K562 (cell line): ENCODE results near the gene NUAK1. TPM values are rescaled to one million over a fixed set of nuclear protein-coding genes. Genes with fewer than 3 reads are reported as not detected.

Experiments used
- ATAC-seq: fragments of 200-7000 bp; cut with Tn5 transposase; 3 replicates; pipeline ENCODE4 v1.9.1; 2020; ENCODE audit warnings: moderate library complexity
- BruUV-seq: library from RNA; stranded (reverse); fragments of 400-500 nt; replicated peaks from 2 replicates; lab custom pipeline; 2021; lab: Mats Ljungman, UMichigan
- CTCF ChIA-PET: fragments of 300-600 bp; formaldehyde crosslinking; extraction: SDS; loops from one replicate; lab custom pipeline; 2021; ENCODE audit warnings: low intra/inter-chr PET ratio; lab: Yijun Ruan, JAX
- POLR2A ChIA-PET: fragments of 300-600, 350-650 bp; sonication (Branson Sonifier 250); formaldehyde crosslinking; extraction: SDS; loops from one replicate; lab custom pipeline; 2021; ENCODE audit warnings: antibody characterized with exemption, inconsistent platforms; lab: Yijun Ruan, JAX
- DNase-seq, 4 experiments: peaks; one replicate each; pipeline versions ENCODE4 v3.0.0 to v3.0.0-alpha.2; 2011 to 2018; ENCODE audit warnings: low spot score in 3 of 4, mixed read lengths in 3 of 4; ENCODE audit errors: extremely low read depth in 1 of 4
- FAIRE-seq: peaks from 2 replicates; lab custom pipeline; 2011; peaks lifted over from hg19 to GRCh38; lab: Jason Lieb, UNC
- H2AFZ ChIP-seq: 2 replicates; pipeline ENCODE4 v1.6.0; 2011; ENCODE audit warnings: low read depth, low read length, control low read depth, inconsistent platforms
- H3K27ac ChIP-seq: fragments of 200-600 bp; 3 replicates; pipeline ENCODE4 v1.8.0; 2011; ENCODE audit warnings: low read depth, mild to moderate bottlenecking, control low read depth, inconsistent platforms, low read length, moderate library complexity, mixed read lengths; ENCODE audit errors: extremely low read depth
- H3K27me3 ChIP-seq, 2 experiments: fragments of 300-600 bp in 1 of 2; 2 replicates in 1 of 2; 3 replicates in 1 of 2; pipeline versions ENCODE4 v1.6.0 to v1.8.0; 2011; ENCODE audit warnings: inconsistent platforms in 2 of 2, low read length in 2 of 2, mild to moderate bottlenecking in 1 of 2, mixed read lengths in 1 of 2, moderate library complexity in 1 of 2; ENCODE audit not compliant: control insufficient read depth in 2 of 2, insufficient read depth in 2 of 2
- H3K36me3 ChIP-seq: fragments of 300-600 bp; 3 replicates; pipeline ENCODE4 v1.8.0; 2011; ENCODE audit warnings: mild to moderate bottlenecking, low read length, inconsistent platforms; ENCODE audit not compliant: control insufficient read depth, insufficient read depth
- H3K4me1 ChIP-seq, 2 experiments: fragments of 200-600 bp in 1 of 2; replicated peaks in 1 of 2; 2 replicates in 1 of 2; 3 replicates in 1 of 2; pipeline versions ENCODE4 v1.5.1 to v1.8.0; 2011; ENCODE audit warnings: inconsistent platforms in 2 of 2, low read length in 2 of 2, mild to moderate bottlenecking in 1 of 2, mixed read lengths in 1 of 2, moderate library complexity in 1 of 2; ENCODE audit not compliant: control insufficient read depth in 2 of 2, insufficient read depth in 2 of 2
- H3K4me2 ChIP-seq: 2 replicates; pipeline ENCODE4 v1.6.1; 2011; ENCODE audit warnings: low read length, control low read depth, inconsistent platforms, mixed read lengths; ENCODE audit not compliant: insufficient read depth
- H3K4me3 ChIP-seq: fragments of 200-600 bp; sonication (generic), shearing (Covaris generic); 2 replicates; pipeline ENCODE4 v1.5.1; 2016; ENCODE audit warnings: control low read depth, inconsistent platforms
- H3K79me2 ChIP-seq: fragments of 200-600 bp; 3 replicates; pipeline ENCODE4 v1.8.0; 2011; ENCODE audit warnings: low read length, inconsistent platforms; ENCODE audit not compliant: control insufficient read depth, insufficient read depth
- H3K9ac ChIP-seq, 2 experiments: 2 replicates each; pipeline versions ENCODE4 v1.6.0 to v1.6.1; 2011; ENCODE audit warnings: low read depth in 2 of 2, low read length in 2 of 2, control low read depth in 1 of 2, inconsistent platforms in 1 of 2, mild to moderate bottlenecking in 1 of 2, mixed read lengths in 1 of 2; ENCODE audit not compliant: insufficient read depth in 1 of 2
- H3K9me1 ChIP-seq: one replicate; pipeline ENCODE4 v1.6.0; 2011; ENCODE audit warnings: inconsistent platforms, mild to moderate bottlenecking, low read length, moderate library complexity; ENCODE audit not compliant: control insufficient read depth, insufficient read depth
- H3K9me3 ChIP-seq: replicated peaks from 2 replicates; pipeline ENCODE4 v1.5.1; 2011; ENCODE audit warnings: low read depth, low read length, inconsistent platforms; ENCODE audit not compliant: control insufficient read depth, insufficient read depth
- H4K20me1 ChIP-seq: replicated peaks from 2 replicates; pipeline ENCODE4 v1.6.1; 2011; ENCODE audit warnings: low read length, inconsistent platforms, mixed read lengths; ENCODE audit not compliant: control insufficient read depth, insufficient read depth
- HMG20A ChIP-seq: fragments of 450-650 bp; formaldehyde crosslinking; conservative IDR thresholded peaks from 2 replicates; pipeline ENCODE4 v1.4.0; 2020; ENCODE audit warnings: mild to moderate bottlenecking, mixed read lengths
- NCOA2 ChIP-seq, 2 experiments: fragments of 450-650 bp; IDR thresholded peaks; 2 replicates each; pipeline ENCODE4 v1.6.1; 2018; ENCODE audit warnings: mild to moderate bottlenecking in 2 of 2, moderate library complexity in 1 of 2; ENCODE audit not compliant: partially characterized antibody in 2 of 2
- PHTF2 ChIP-seq: fragments of 250-450 bp; sonication (Bioruptor Pico); IDR thresholded peaks from 2 replicates; pipeline ENCODE4 v1.5.0; 2021; ENCODE audit warnings: mild to moderate bottlenecking
- PURB ChIP-seq: sonication (generic); formaldehyde crosslinking; IDR thresholded peaks from 2 replicates; pipeline ENCODE4 v1.9.0; 2021; ENCODE audit warnings: low read depth, mild to moderate bottlenecking, missing genetic modification reagents
- RAD21 ChIP-seq, 2 experiments: fragments of 250-450 bp in 1 of 2; fragments of 450-650 bp in 1 of 2; sonication (Bioruptor Pico) in 1 of 2; formaldehyde crosslinking in 1 of 2; IDR thresholded peaks in 1 of 2; conservative IDR thresholded peaks in 1 of 2; 2 replicates each; pipeline versions ENCODE4 v1.4.0 to v1.8.0; 2020 to 2022; ENCODE audit warnings: mild to moderate bottlenecking in 2 of 2, moderate library complexity in 1 of 2
- ZSCAN32 ChIP-seq: fragments of 450-650 bp; formaldehyde crosslinking; IDR thresholded peaks from 2 replicates; pipeline ENCODE4 v1.4.0; 2020; ENCODE audit warnings: mild to moderate bottlenecking, moderate library complexity
- WGBS: fragments of 100-300 bp; shearing (Covaris generic); methylation state at CpG from one replicate; pipeline ENCODE4 v1.1.6; 2016; ENCODE audit warnings: low coverage, mixed read lengths; ENCODE audit not compliant: insufficient coverage; ENCODE audit errors: missing lambda C conversion rate; 5-methylcytosine and 5-hydroxymethylcytosine counted together
- in situ Hi-C: fragments of 300-500 bp; cut with MboI; formaldehyde crosslinking; loops from 4 replicates; pipeline ENCODE4 v1.15.0; 2018; ENCODE audit warnings: inconsistent platforms, mixed read lengths
- intact Hi-C: fragments of 100-400 bp; cut with micrococcal nuclease; formaldehyde crosslinking; loops from 2 replicates; pipeline ENCODE4 v1.14.2; 2022
- polyA plus RNA-seq, 8 experiments: library from polyadenylated mRNA; depleted of rRNA in 4 of 8; stranded (reverse) in 5 of 8; unstranded in 3 of 8; fragments of >200 nt; fragmentation: Nextera tagmentation in 2 of 8; fragmentation: Illumina TruSeq in 1 of 8; extraction: Ambion mirVana in 2 of 8; extraction: Trizol in 1 of 8; gene quantifications; 2 replicates each; pipeline versions ENCODE4 v1.2.1 to v1.2.3, GENCODE V29; 2011 to 2014; ENCODE audit warnings: inconsistent platforms in 1 of 8, missing spikeins in 1 of 8
- total RNA-seq, 7 experiments: library from RNA; depleted of rRNA in 6 of 7; stranded (reverse); fragments of >200 nt in 6 of 7; fragmentation: Illumina TruSeq in 2 of 7; extraction: Trizol in 2 of 7; gene quantifications; 2 replicates each; pipeline versions ENCODE4 v1.2.1 to v1.2.3, GENCODE V29; 2011 to 2021; ENCODE audit warnings: low replicate concordance in 1 of 7
- TF ChIP-seq, protein P1 (sequence below), 2 experiments: fragments of 450-650 bp; IDR thresholded peaks; 2 replicates each; pipeline ENCODE4 v1.6.1; 2018; ENCODE audit warnings: mild to moderate bottlenecking in 2 of 2, low read depth in 1 of 2; ENCODE audit not compliant: partially characterized antibody in 2 of 2
- TF ChIP-seq, protein P2 (sequence below): fragments of 250-450 bp; sonication (Bioruptor Pico); IDR thresholded peaks from 2 replicates; pipeline ENCODE4 v1.8.0; 2021; ENCODE audit warnings: borderline replicate concordance, mild to moderate bottlenecking, moderate library complexity; ENCODE audit not compliant: poor library complexity, severe bottlenecking
- TF ChIP-seq, protein P3 (sequence below): IDR thresholded peaks from 3 replicates; pipeline ENCODE4 v1.6.1; 2011; ENCODE audit warnings: borderline replicate concordance, mild to moderate bottlenecking, moderate library complexity; ENCODE audit not compliant: insufficient read length; ENCODE audit errors: extremely low read depth
- TF ChIP-seq, protein P4 (sequence below): fragments of 450-650 bp; IDR thresholded peaks from one replicate; pipeline ENCODE4 v1.6.1; 2018; ENCODE audit warnings: mild to moderate bottlenecking, moderate library complexity; ENCODE audit not compliant: partially characterized antibody
- TF ChIP-seq, protein P5 (sequence below): fragments of 250-450 bp; sonication (Bioruptor Pico); IDR thresholded peaks from 2 replicates; pipeline ENCODE4 v1.8.0; 2022; ENCODE audit warnings: moderate library complexity, mild to moderate bottlenecking, inconsistent platforms

Gene NUAK1
- total and polyA plus RNA-seq, 9 of the 15 experiments (the other 6 are each of a cell fraction or from before 2014, with no cell fraction given): 0.02 TPM; not detected in 8

DNA sequence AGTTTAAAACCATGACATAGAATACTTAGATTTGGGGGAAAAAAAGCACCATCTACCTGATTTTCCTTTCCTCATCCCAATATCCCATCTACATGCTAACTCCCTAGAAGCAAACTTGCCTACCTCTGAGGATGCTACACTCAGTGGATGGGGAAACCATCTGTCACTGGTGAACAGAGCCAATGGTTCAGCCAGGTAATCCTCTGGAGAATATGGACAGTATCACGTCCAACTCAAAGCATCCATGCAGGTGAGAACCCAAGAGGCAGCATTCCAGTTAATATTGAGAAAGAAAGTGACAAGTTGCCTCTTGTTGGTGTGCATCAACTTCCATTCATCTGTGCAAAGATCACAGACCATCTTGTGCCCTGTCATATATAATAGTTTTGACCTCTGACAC lies 73.2 kb downstream of the NUAK1 start:
- H3K4me2 ChIP-seq: no peak overlapping the region
- BruUV-seq: no TSS peak
- TF ChIP-seq, protein P1, sequence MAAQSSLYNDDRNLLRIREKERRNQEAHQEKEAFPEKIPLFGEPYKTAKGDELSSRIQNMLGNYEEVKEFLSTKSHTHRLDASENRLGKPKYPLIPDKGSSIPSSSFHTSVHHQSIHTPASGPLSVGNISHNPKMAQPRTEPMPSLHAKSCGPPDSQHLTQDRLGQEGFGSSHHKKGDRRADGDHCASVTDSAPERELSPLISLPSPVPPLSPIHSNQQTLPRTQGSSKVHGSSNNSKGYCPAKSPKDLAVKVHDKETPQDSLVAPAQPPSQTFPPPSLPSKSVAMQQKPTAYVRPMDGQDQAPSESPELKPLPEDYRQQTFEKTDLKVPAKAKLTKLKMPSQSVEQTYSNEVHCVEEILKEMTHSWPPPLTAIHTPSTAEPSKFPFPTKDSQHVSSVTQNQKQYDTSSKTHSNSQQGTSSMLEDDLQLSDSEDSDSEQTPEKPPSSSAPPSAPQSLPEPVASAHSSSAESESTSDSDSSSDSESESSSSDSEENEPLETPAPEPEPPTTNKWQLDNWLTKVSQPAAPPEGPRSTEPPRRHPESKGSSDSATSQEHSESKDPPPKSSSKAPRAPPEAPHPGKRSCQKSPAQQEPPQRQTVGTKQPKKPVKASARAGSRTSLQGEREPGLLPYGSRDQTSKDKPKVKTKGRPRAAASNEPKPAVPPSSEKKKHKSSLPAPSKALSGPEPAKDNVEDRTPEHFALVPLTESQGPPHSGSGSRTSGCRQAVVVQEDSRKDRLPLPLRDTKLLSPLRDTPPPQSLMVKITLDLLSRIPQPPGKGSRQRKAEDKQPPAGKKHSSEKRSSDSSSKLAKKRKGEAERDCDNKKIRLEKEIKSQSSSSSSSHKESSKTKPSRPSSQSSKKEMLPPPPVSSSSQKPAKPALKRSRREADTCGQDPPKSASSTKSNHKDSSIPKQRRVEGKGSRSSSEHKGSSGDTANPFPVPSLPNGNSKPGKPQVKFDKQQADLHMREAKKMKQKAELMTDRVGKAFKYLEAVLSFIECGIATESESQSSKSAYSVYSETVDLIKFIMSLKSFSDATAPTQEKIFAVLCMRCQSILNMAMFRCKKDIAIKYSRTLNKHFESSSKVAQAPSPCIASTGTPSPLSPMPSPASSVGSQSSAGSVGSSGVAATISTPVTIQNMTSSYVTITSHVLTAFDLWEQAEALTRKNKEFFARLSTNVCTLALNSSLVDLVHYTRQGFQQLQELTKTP (IDR thresholded peaks at IDR 0.05; ENCODE audit: low read depth in 1 of 2, partially characterized antibody in 2 of 2): no peak
- TF ChIP-seq RAD21 (CRISPR knock-in tag; conservative IDR thresholded peaks at IDR 0.05 in 1 of 2, IDR thresholded peaks at IDR 0.05 in 1 of 2): no peak
- TF ChIP-seq, protein P2, sequence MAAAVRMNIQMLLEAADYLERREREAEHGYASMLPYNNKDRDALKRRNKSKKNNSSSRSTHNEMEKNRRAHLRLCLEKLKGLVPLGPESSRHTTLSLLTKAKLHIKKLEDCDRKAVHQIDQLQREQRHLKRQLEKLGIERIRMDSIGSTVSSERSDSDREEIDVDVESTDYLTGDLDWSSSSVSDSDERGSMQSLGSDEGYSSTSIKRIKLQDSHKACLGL: no peak
- TF ChIP-seq, protein P3, sequence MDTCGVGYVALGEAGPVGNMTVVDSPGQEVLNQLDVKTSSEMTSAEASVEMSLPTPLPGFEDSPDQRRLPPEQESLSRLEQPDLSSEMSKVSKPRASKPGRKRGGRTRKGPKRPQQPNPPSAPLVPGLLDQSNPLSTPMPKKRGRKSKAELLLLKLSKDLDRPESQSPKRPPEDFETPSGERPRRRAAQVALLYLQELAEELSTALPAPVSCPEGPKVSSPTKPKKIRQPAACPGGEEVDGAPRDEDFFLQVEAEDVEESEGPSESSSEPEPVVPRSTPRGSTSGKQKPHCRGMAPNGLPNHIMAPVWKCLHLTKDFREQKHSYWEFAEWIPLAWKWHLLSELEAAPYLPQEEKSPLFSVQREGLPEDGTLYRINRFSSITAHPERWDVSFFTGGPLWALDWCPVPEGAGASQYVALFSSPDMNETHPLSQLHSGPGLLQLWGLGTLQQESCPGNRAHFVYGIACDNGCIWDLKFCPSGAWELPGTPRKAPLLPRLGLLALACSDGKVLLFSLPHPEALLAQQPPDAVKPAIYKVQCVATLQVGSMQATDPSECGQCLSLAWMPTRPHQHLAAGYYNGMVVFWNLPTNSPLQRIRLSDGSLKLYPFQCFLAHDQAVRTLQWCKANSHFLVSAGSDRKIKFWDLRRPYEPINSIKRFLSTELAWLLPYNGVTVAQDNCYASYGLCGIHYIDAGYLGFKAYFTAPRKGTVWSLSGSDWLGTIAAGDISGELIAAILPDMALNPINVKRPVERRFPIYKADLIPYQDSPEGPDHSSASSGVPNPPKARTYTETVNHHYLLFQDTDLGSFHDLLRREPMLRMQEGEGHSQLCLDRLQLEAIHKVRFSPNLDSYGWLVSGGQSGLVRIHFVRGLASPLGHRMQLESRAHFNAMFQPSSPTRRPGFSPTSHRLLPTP: no peak
- no peak for TF ChIP-seq NCOA2 (IDR thresholded peaks at IDR 0.05; ENCODE audit: partially characterized antibody in 2 of 2)
- no peak for TF ChIP-seq PHTF2 (CRISPR knock-in tag)
- no peak for TF ChIP-seq HMG20A (CRISPR knock-in tag)
- TF ChIP-seq, protein P4, sequence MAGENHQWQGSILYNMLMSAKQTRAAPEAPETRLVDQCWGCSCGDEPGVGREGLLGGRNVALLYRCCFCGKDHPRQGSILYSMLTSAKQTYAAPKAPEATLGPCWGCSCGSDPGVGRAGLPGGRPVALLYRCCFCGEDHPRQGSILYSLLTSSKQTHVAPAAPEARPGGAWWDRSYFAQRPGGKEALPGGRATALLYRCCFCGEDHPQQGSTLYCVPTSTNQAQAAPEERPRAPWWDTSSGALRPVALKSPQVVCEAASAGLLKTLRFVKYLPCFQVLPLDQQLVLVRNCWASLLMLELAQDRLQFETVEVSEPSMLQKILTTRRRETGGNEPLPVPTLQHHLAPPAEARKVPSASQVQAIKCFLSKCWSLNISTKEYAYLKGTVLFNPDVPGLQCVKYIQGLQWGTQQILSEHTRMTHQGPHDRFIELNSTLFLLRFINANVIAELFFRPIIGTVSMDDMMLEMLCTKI: no peak
- no peak for TF ChIP-seq PURB (CRISPR knock-in tag)
- no peak for TF ChIP-seq ZSCAN32 (CRISPR knock-in tag)
- TF ChIP-seq, protein P5, sequence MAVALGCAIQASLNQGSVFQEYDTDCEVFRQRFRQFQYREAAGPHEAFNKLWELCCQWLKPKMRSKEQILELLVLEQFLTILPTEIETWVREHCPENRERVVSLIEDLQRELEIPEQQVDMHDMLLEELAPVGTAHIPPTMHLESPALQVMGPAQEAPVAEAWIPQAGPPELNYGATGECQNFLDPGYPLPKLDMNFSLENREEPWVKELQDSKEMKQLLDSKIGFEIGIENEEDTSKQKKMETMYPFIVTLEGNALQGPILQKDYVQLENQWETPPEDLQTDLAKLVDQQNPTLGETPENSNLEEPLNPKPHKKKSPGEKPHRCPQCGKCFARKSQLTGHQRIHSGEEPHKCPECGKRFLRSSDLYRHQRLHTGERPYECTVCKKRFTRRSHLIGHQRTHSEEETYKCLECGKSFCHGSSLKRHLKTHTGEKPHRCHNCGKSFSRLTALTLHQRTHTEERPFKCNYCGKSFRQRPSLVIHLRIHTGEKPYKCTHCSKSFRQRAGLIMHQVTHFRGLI: no peak

More for the DNA sequence above, 73.2 kb downstream of the NUAK1 start:
- peaks cover 2 to 18% of the 10 kb centered on the region in 2 experiments; a peak in 1 of 5 replicates for H3K27me3 ChIP-seq
- DNase-seq (no peak), ATAC-seq (no peak), FAIRE-seq (no peak)
- CTCF ChIA-PET: no interaction called here
- no peaks in the 10 kb centered on the region for H3K9me3 ChIP-seq
- no peaks in the 10 kb centered on the region for H3K36me3 ChIP-seq
- no peak overlapping the region for H2AFZ ChIP-seq
- no peaks in the 10 kb centered on the region for H3K4me1 ChIP-seq
- no peak overlapping the region for H3K27ac ChIP-seq
- H3K79me2 ChIP-seq: no peaks in the 10 kb centered on the region
- in situ Hi-C loops: no loop called here
- H3K9ac ChIP-seq: no peak overlapping the region
- POLR2A ChIA-PET: no interaction called here
- WGBS: 0% methylated on average over 1 of the region's 1 CpG
- H4K20me1 ChIP-seq: no peaks in the 10 kb centered on the region
- intact Hi-C loops: no loop called here
- no peaks in the 10 kb centered on the region for H3K9me1 ChIP-seq
- no peak overlapping the region for H3K4me3 ChIP-seq
